ENCODE measurements around the gene JMJD8. TPM values are rescaled to one million over a fixed set of nuclear protein-coding genes. Genes with fewer than 3 reads are reported as not detected.

The JMJD8 gene
- total RNA-seq, 4 donors from 2014 or later = 73.2 to 114 (median 88.1) TPM

- peaks cover 0 to 53% (median 24%) of the 10 kb centered on the region in 4 donors for H3K27me3 ChIP-seq
- H3K4me1 ChIP-seq = peaks cover 26 to 35% (median 32%) of the 10 kb centered on the region in 4 donors
- no peak for TF ChIP-seq POLR2A (IDR thresholded peaks at IDR 0.05; ENCODE audit: low read depth)
- peak in 1 of 2 donors; percentile 3 for TF ChIP-seq POLR2AphosphoS5 (IDR thresholded peaks at IDR 0.05)
- peak overlapping the region; percentile 56 to 66 (median 58) for H3K4me3 ChIP-seq
- intact Hi-C loops (cut with DNase I) = no loop called here
- H3K9me3 ChIP-seq = no peaks in the 10 kb centered on the region
- 0% methylated on average over 2 of the region's 80 CpGs for WGBS
- no peak overlapping the region for H3K27ac ChIP-seq (replicated peaks in 1 of 4)
- no peak for DNase-seq (ENCODE audit: extremely low spot score)
- peaks cover 12 to 37% (median 33%) of the 10 kb centered on the region in 4 donors for H3K36me3 ChIP-seq
These were observed 44.2 kb upstream of the JMJD8 start for GRCh38 chr16:728131-728889.

DNA sequence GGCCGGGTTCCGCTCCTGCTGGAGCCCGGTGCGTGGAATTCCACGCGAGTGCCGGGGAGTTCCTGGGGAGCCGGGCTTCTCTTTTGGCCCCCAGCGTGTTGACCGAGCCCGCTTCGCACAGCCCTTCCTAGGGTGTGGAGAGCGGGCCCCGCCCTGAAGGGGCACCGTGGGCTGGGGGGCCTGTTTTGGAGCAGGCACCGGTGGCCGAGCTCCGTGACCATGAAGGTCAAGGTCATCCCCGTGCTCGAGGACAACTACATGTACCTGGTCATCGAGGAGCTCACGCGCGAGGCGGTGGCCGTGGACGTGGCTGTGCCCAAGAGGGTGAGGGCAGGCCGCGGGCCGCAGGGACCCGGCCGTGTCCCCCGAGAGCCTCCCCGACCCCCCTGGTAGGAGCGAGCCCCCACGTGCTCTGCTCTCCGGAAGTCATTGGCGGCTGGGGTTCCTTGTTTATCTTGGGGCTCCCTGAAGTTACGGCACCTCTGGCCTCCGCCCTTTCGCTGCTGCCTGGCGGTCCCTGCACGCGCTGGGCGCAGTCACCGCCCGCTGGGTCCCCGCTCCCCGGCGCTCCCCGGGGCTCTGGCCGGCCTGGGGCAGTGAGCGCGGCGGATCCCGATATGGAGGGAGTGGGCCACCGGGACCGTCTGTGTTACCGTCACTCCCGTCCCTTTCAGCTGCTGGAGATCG, 43.3 kb upstream of the JMJD8 start:
- H3K4me3 ChIP-seq = peak overlapping the region; percentile 56 to 66 (median 58)
- peaks cover 0 to 53% (median 24%) of the 10 kb centered on the region in 4 donors for H3K27me3 ChIP-seq
- H3K4me1 ChIP-seq = peaks cover 26 to 38% (median 33%) of the 10 kb centered on the region in 4 donors
- H3K27ac ChIP-seq (replicated peaks in 1 of 4) = no peak overlapping the region
- peaks cover 12 to 34% (median 24%) of the 10 kb centered on the region in 4 donors for H3K36me3 ChIP-seq
- intact Hi-C loops (cut with DNase I) = no loop called here
- no peak for DNase-seq (ENCODE audit: extremely low spot score)
- 0% methylated on average over 12 of the region's 61 CpGs for WGBS
- no peaks in the 10 kb centered on the region for H3K9me3 ChIP-seq
- no peak for TF ChIP-seq CTCF (IDR thresholded peaks at IDR 0.05)
- TF ChIP-seq POLR2A (IDR thresholded peaks at IDR 0.05; ENCODE audit: low read depth) = peak; percentile 22
- no peak for TF ChIP-seq EP300 (IDR thresholded peaks at IDR 0.05)
- TF ChIP-seq POLR2AphosphoS5 (IDR thresholded peaks at IDR 0.05) = no peak

GRCh38 chr16:726438-727290, 42.5 kb upstream of the JMJD8 start, which contains the start of the genes CCDC78 and HAGHL:
Gene CCDC78 (minus strand): TSS chr16:726443. CDS start chr16:726367, 76 bp downstream.
Gene HAGHL (plus strand): TSS chr16:727106. CDS start chr16:727510, 404 bp downstream.
- DNase-seq (ENCODE audit: extremely low spot score) = no peak
- peaks cover 8 to 26% (median 18%) of the 10 kb centered on the region in 4 donors for H3K36me3 ChIP-seq
- no peak within 1 kb of the TSS for H3K27ac ChIP-seq (replicated peaks in 1 of 4)
- peak within 1 kb of the TSS; percentile 56 to 66 (median 58) for H3K4me3 ChIP-seq
- H3K4me1 ChIP-seq = peaks cover 29 to 45% (median 40%) of the 10 kb centered on the region in 4 donors
- intact Hi-C loops (cut with DNase I) = no loop called here
- WGBS = no CpG with 5 or more reads among the region's 88 CpGs
- TF ChIP-seq POLR2AphosphoS5 (IDR thresholded peaks at IDR 0.05) = no peak
- no peak for TF ChIP-seq CTCF (IDR thresholded peaks at IDR 0.05)
- no peak for TF ChIP-seq POLR2A (IDR thresholded peaks at IDR 0.05; ENCODE audit: low read depth)
- no peak for TF ChIP-seq EP300 (IDR thresholded peaks at IDR 0.05)
- H3K9me3 ChIP-seq = no peaks in the 10 kb centered on the region
- peaks cover 0 to 53% (median 24%) of the 10 kb centered on the region in 4 donors for H3K27me3 ChIP-seq

GRCh38 chr16:726188-726437, 42.0 kb upstream of the JMJD8 start:
- Histone ChIP-seq H3K27me3 (peaks cover 0 to 53% (median 24%) of the 10 kb centered on the region in 4 donors), H3K4me1 (peaks cover 32 to 50% (median 45%) of the 10 kb centered on the region in 4 donors), H3K9me3 (no peaks in the 10 kb centered on the region), H3K27ac (replicated peaks in 1 of 4) (no peak overlapping the region), H3K36me3 (peaks cover 2 to 21% (median 13%) of the 10 kb centered on the region in 4 donors), H3K4me3 (peak overlapping the region in 2 of 4 donors; percentile 56 to 61)
- no CpG with 5 or more reads among the region's 9 CpGs for WGBS
- no peak for TF ChIP-seq POLR2AphosphoS5 (IDR thresholded peaks at IDR 0.05)
- TF ChIP-seq EP300 (IDR thresholded peaks at IDR 0.05) = no peak
- TF ChIP-seq CTCF (IDR thresholded peaks at IDR 0.05) = no peak
- TF ChIP-seq POLR2A (IDR thresholded peaks at IDR 0.05; ENCODE audit: low read depth) = no peak
- intact Hi-C loops (cut with DNase I) = no loop called here
- no peak for DNase-seq (ENCODE audit: extremely low spot score)

All from esophagus muscularis mucosa (tissue), 4 donors.